GM12801 (cell line): Measurements from ENCODE around the gene AKAP6.

Experiments
- CTCF ChIP-seq: IDR thresholded peaks from one replicate; pipeline ENCODE4 v1.5.1; 2011; ENCODE audit warnings: control low read depth; ENCODE audit not compliant: insufficient read length; ENCODE audit errors: extremely low read depth

Gene AKAP6

GRCh38 chr14:32510815-32511214, 181.7 kb downstream of the AKAP6 start:
- no peak for TF ChIP-seq CTCF

GRCh38 chr14:32512348-32512747, 183.2 kb downstream of the AKAP6 start:
- no peak for TF ChIP-seq CTCF

- no peak for TF ChIP-seq CTCF
Measured at GRCh38 chr14:32512813-32513212, 183.7 kb downstream of the AKAP6 start.

GRCh38 chr14:32513571-32514009, 184.5 kb downstream of the AKAP6 start:
- no peak for TF ChIP-seq CTCF

- TF ChIP-seq CTCF: no peak
Measured at GRCh38 chr14:32514236-32514635, 185.1 kb downstream of the AKAP6 start.

GRCh38 chr14:32514681-32515080, 185.6 kb downstream of the AKAP6 start:
- TF ChIP-seq CTCF: no peak

- TF ChIP-seq CTCF: no peak
Measured at GRCh38 chr14:32524609-32525375, 195.7 kb downstream of the AKAP6 start.
